H9 (cell line): Measurements from ENCODE around the gene CCSER1. TPM values are rescaled to one million over a fixed set of nuclear protein-coding genes. Genes with fewer than 3 reads are reported as not detected.

Experiments used
- DNase-seq: peaks from one replicate; pipeline ENCODE4 v3.0.0-alpha.2; 2017
- H2AFZ ChIP-seq: one replicate; pipeline ENCODE4 v1.6.1; 2013; ENCODE audit warnings: mild to moderate bottlenecking, low read length, control low read depth, moderate library complexity
- H2AK5ac ChIP-seq: 2 replicates; pipeline ENCODE4 v1.6.1; 2013; ENCODE audit warnings: low read length, control low read depth, mixed read lengths; ENCODE audit not compliant: insufficient read length
- H2BK120ac ChIP-seq: one replicate; pipeline ENCODE4 v1.6.1; 2013; ENCODE audit warnings: low read depth, mild to moderate bottlenecking, low read length, control low read depth, inconsistent platforms; ENCODE audit not compliant: poor library complexity, severe bottlenecking
- H2BK12ac ChIP-seq: 2 replicates; pipeline ENCODE4 v1.6.1; 2013; ENCODE audit warnings: low read length, control low read depth, mixed read lengths, low read depth; ENCODE audit not compliant: insufficient read length
- H2BK15ac ChIP-seq: 2 replicates; pipeline ENCODE4 v1.6.1; 2013; ENCODE audit warnings: low read depth, low read length, control low read depth
- H2BK20ac ChIP-seq: one replicate; pipeline ENCODE4 v1.6.1; 2013; ENCODE audit warnings: low read depth, mild to moderate bottlenecking, low read length, control low read depth, inconsistent platforms; ENCODE audit not compliant: poor library complexity, severe bottlenecking
- H2BK5ac ChIP-seq: 2 replicates; pipeline ENCODE4 v1.6.1; 2013; ENCODE audit warnings: low read length, control low read depth, mixed read lengths; ENCODE audit not compliant: insufficient read length
- H3K14ac ChIP-seq: 2 replicates; pipeline ENCODE4 v1.6.1; 2013; ENCODE audit warnings: low read length, control low read depth; ENCODE audit not compliant: insufficient read depth
- H3K18ac ChIP-seq: 2 replicates; pipeline ENCODE4 v1.6.1; 2013; ENCODE audit warnings: low read depth, mild to moderate bottlenecking, mixed read lengths, low read length, control low read depth; ENCODE audit not compliant: insufficient read length
- H3K23ac ChIP-seq: 2 replicates; pipeline ENCODE4 v1.6.1; 2013; ENCODE audit warnings: low read length, control low read depth, mixed read lengths, low read depth; ENCODE audit not compliant: insufficient read length
- H3K23me2 ChIP-seq: 2 replicates; pipeline ENCODE4 v1.6.1; 2013; ENCODE audit warnings: low read depth, mild to moderate bottlenecking, mixed read lengths, low read length, control low read depth; ENCODE audit not compliant: insufficient read length, poor library complexity, severe bottlenecking
- H3K27ac ChIP-seq: 2 replicates; pipeline ENCODE4 v1.5.1; 2013; ENCODE audit warnings: low read length, control low read depth, mixed read lengths, low read depth; ENCODE audit not compliant: insufficient read length
- H3K27me3 ChIP-seq: 2 replicates; pipeline ENCODE4 v1.6.1; 2013; ENCODE audit warnings: low read length, control low read depth, inconsistent platforms; ENCODE audit not compliant: insufficient read depth
- H3K4ac ChIP-seq: 2 replicates; pipeline ENCODE4 v1.6.1; 2013; ENCODE audit warnings: low read depth, mild to moderate bottlenecking, control low read depth, inconsistent platforms, low read length, moderate library complexity
- H3K4me1 ChIP-seq: 2 replicates; pipeline ENCODE4 v1.6.1; 2013; ENCODE audit warnings: low read length, control low read depth, inconsistent platforms; ENCODE audit not compliant: insufficient read depth
- H3K4me2 ChIP-seq: 2 replicates; pipeline ENCODE4 v1.6.1; 2013; ENCODE audit warnings: low read length, control low read depth, mixed read lengths; ENCODE audit not compliant: insufficient read length, insufficient read depth
- H3K56ac ChIP-seq: 2 replicates; pipeline ENCODE4 v1.6.1; 2013; ENCODE audit warnings: low read depth, mild to moderate bottlenecking, mixed read lengths, low read length, control low read depth; ENCODE audit not compliant: insufficient read length
- H3K79me1 ChIP-seq: 2 replicates; pipeline ENCODE4 v1.6.1; 2013; ENCODE audit warnings: low read depth, mild to moderate bottlenecking, moderate library complexity, low read length, control low read depth, inconsistent platforms; ENCODE audit not compliant: insufficient read depth, poor library complexity, severe bottlenecking
- H3K79me2 ChIP-seq: 2 replicates; pipeline ENCODE4 v1.6.1; 2013; ENCODE audit warnings: low read length, control low read depth, inconsistent platforms; ENCODE audit not compliant: insufficient read depth
- H3K9ac ChIP-seq: 2 replicates; pipeline ENCODE4 v1.6.1; 2013; ENCODE audit warnings: low read length, control low read depth, mixed read lengths; ENCODE audit not compliant: insufficient read length; ENCODE audit errors: extremely low read depth
- H3K9me3 ChIP-seq: one replicate; pipeline ENCODE4 v1.6.1; 2013; ENCODE audit warnings: low read depth, low read length, inconsistent platforms; ENCODE audit not compliant: control insufficient read depth
- H3T11ph ChIP-seq: one replicate; pipeline ENCODE4 v1.6.1; 2013; ENCODE audit warnings: mild to moderate bottlenecking, low read length, control low read depth, inconsistent platforms
- H4K20me1 ChIP-seq: one replicate; pipeline ENCODE4 v1.6.1; 2013; ENCODE audit not compliant: control insufficient read depth, insufficient read length, insufficient read depth
- H4K5ac ChIP-seq: 2 replicates; pipeline ENCODE4 v1.6.1; 2013; ENCODE audit warnings: low read depth, mild to moderate bottlenecking, mixed read lengths, low read length, control low read depth; ENCODE audit not compliant: insufficient read length
- H4K8ac ChIP-seq: replicated peaks from 2 replicates; pipeline ENCODE4 v1.6.1; 2013; ENCODE audit warnings: low read length, control low read depth, mixed read lengths, low read depth; ENCODE audit not compliant: insufficient read length
- H4K91ac ChIP-seq: 2 replicates; pipeline ENCODE4 v1.6.1; 2013; ENCODE audit warnings: low read depth, mild to moderate bottlenecking, moderate library complexity, mixed read lengths, low read length, control low read depth; ENCODE audit not compliant: insufficient read length
- H3K27ac Mint-ChIP-seq, 3 experiments: 2 replicates in 2 of 3; 3 replicates in 1 of 3; pipeline ENCODE4 v1.8.0; 2020 to 2021; ENCODE audit warnings: mixed read lengths in 3 of 3, mild to moderate bottlenecking in 1 of 3, moderate library complexity in 1 of 3
- H3K27me3 Mint-ChIP-seq: 2 replicates; pipeline ENCODE4 v1.8.0; 2021; ENCODE audit warnings: low read depth, mild to moderate bottlenecking, moderate library complexity, mixed read lengths
- H3K36me3 Mint-ChIP-seq, 3 experiments: 2 replicates in 2 of 3; 3 replicates in 1 of 3; pipeline ENCODE4 v1.8.0; 2020 to 2021; ENCODE audit warnings: low read depth in 3 of 3, mixed read lengths in 3 of 3; ENCODE audit not compliant: insufficient read depth in 1 of 3
- H3K4me1 Mint-ChIP-seq, 2 experiments: 2 replicates each; pipeline ENCODE4 v1.8.0; 2020; ENCODE audit warnings: mixed read lengths in 2 of 2
- H3K4me3 Mint-ChIP-seq, 2 experiments: 2 replicates in 1 of 2; 3 replicates in 1 of 2; pipeline ENCODE4 v1.8.0; 2020 to 2021; ENCODE audit warnings: mild to moderate bottlenecking in 2 of 2, mixed read lengths in 2 of 2, moderate library complexity in 1 of 2
- H3K9me3 Mint-ChIP-seq, 2 experiments: 2 replicates in 1 of 2; 3 replicates in 1 of 2; pipeline ENCODE4 v1.8.0; 2020; ENCODE audit warnings: mild to moderate bottlenecking in 2 of 2, mixed read lengths in 2 of 2, moderate library complexity in 1 of 2
- CTCF ChIP-seq: fragments of 200-600 bp; sonication (generic); conservative IDR thresholded peaks from 3 replicates; pipeline ENCODE4 v1.8.0; 2021; ENCODE audit warnings: antibody characterized with exemption, mild to moderate bottlenecking
- WGBS: extraction: QIAGEN DNeasy Blood & Tissue Kit; methylation state at CpG from one replicate; pipeline ENCODE4 v1.1.7; 2013; ENCODE audit warnings: missing lambda C conversion rate, low lambda C conversion rate, mixed read lengths; ENCODE audit not compliant: insufficient read length; ENCODE audit errors: extremely low coverage; 5-methylcytosine and 5-hydroxymethylcytosine counted together
- total RNA-seq: library from RNA; stranded (reverse); gene quantifications from 2 replicates; pipeline ENCODE4 v1.2.1, GENCODE V29; 2021

Gene CCSER1
- total RNA-seq, 1 experiment from 2014 or later, result 0.37 TPM

- no peak for DNase-seq
- WGBS, result no CpG with 5 or more reads among the region's 1 CpG
These were observed 368.0 kb downstream of the CCSER1 start for GRCh38 chr4:90495211-90495610.

More at GRCh38 chr4:90495211-90495610, 368.0 kb downstream of the CCSER1 start:
- no peaks in the 10 kb centered on the region for H3K27me3 ChIP-seq
- H3K56ac ChIP-seq, result no peak overlapping the region
- no peak overlapping the region for H2AK5ac ChIP-seq
- TF ChIP-seq CTCF, result no peak
- Mint-ChIP-seq H3K4me1 (no peaks in the 10 kb centered on the region), H3K27ac (no peak overlapping the region), H3K4me3 (no peak overlapping the region), H3K9me3 (peaks cover 9 to 20% of the 10 kb centered on the region in 2 experiments; a peak in 4 of 5 replicates), H3K27me3 (no peaks in the 10 kb centered on the region), H3K36me3 (peaks cover 4 to 11% (median 8%) of the 10 kb centered on the region in 3 experiments; a peak in 6 of 7 replicates)
- H3K4me1 ChIP-seq, result no peaks in the 10 kb centered on the region
- H4K20me1 ChIP-seq, result no peaks in the 10 kb centered on the region
- no peak overlapping the region for H3K14ac ChIP-seq
- no peak overlapping the region for H3K9ac ChIP-seq
- H3K4me2 ChIP-seq, result no peak overlapping the region
- H2BK5ac ChIP-seq, result no peak overlapping the region
- no peaks in the 10 kb centered on the region for H3K79me2 ChIP-seq
- no peak overlapping the region for H3K4ac ChIP-seq
- H2BK15ac ChIP-seq, result no peak overlapping the region
- no peak overlapping the region for H2BK20ac ChIP-seq
- no peak overlapping the region for H2BK12ac ChIP-seq
- H4K8ac ChIP-seq, result no peak overlapping the region
- H3K9me3 ChIP-seq, result no peaks in the 10 kb centered on the region
- no peak overlapping the region for H3T11ph ChIP-seq
- H3K18ac ChIP-seq, result no peak overlapping the region
- H4K5ac ChIP-seq, result no peak overlapping the region
- H3K23ac ChIP-seq, result no peak overlapping the region
- H3K79me1 ChIP-seq, result no peaks in the 10 kb centered on the region
- no peak overlapping the region for H2AFZ ChIP-seq
- H3K27ac ChIP-seq, result no peak overlapping the region
- H2BK120ac ChIP-seq, result no peak overlapping the region
- H4K91ac ChIP-seq, result no peak overlapping the region
- H3K23me2 ChIP-seq, result no peaks in the 10 kb centered on the region
